PC-9 (cell line): ENCODE measurements around the gene NETO1. TPM values are rescaled to one million over a fixed set of nuclear protein-coding genes. Genes with fewer than 3 reads are reported as not detected.

Source experiments
- BruUV-seq: library from RNA; stranded (reverse); fragments of 400-500 nt; replicated peaks from 2 replicates; lab custom pipeline; 2021; lab: Mats Ljungman, UMichigan
- CTCF ChIA-PET: fragments of 300-600 bp; sonication (Branson Sonifier 250); formaldehyde crosslinking; loops from one replicate; lab custom pipeline; 2022; ENCODE audit warnings: antibody characterized with exemption; lab: Charles Lee
- POLR2A ChIA-PET: fragments of 300-600 bp; sonication (Branson Sonifier 250); formaldehyde crosslinking; loops from one replicate; lab custom pipeline; 2022; ENCODE audit warnings: antibody characterized with exemption; ENCODE audit not compliant: unreplicated experiment; lab: Charles Lee
- DNase-seq, 2 experiments: peaks; one replicate each; pipeline versions ENCODE4 v3.0.0 to v3.0.0-alpha.2; 2015 to 2022; ENCODE audit warnings: mixed read lengths in 1 of 2
- H2AFZ ChIP-seq: fragments of 200-600 bp; sonication (generic); 2 replicates; pipeline ENCODE4 v1.8.1; 2017; ENCODE audit warnings: antibody characterized with exemption
- H3F3A ChIP-seq: fragments of 200-600 bp; sonication (generic); 2 replicates; pipeline ENCODE4 v1.8.1; 2017; ENCODE audit warnings: antibody characterized with exemption, mild to moderate bottlenecking, low read depth; ENCODE audit not compliant: insufficient read depth
- H3K27ac ChIP-seq: fragments of 200-600 bp; sonication (generic); 2 replicates; pipeline ENCODE4 v1.6.1; 2016; ENCODE audit warnings: mixed run types
- H3K27me3 ChIP-seq: fragments of 200-600 bp; sonication (generic); 2 replicates; pipeline ENCODE4 v1.6.1; 2016; ENCODE audit warnings: low read depth, mixed run types; ENCODE audit not compliant: insufficient read depth
- H3K36me3 ChIP-seq: fragments of 200-600 bp; sonication (generic); 2 replicates; pipeline ENCODE4 v1.6.1; 2016; ENCODE audit warnings: low read depth, mixed run types
- H3K4me1 ChIP-seq: fragments of 200-600 bp; sonication (generic); replicated peaks from 2 replicates; pipeline ENCODE4 v1.6.1; 2016; ENCODE audit warnings: mixed run types; ENCODE audit not compliant: insufficient read depth
- H3K4me2 ChIP-seq: fragments of 200-600 bp; sonication (generic); 2 replicates; pipeline ENCODE4 v1.6.1; 2017; ENCODE audit warnings: mixed run types
- H3K4me3 ChIP-seq: fragments of 200-600 bp; sonication (generic); 2 replicates; pipeline ENCODE4 v1.6.1; 2016; ENCODE audit warnings: mixed run types
- H3K79me2 ChIP-seq: fragments of 200-600 bp; sonication (generic); 2 replicates; pipeline ENCODE4 v1.6.1; 2017; ENCODE audit warnings: low read depth, mixed run types
- H3K9me2 ChIP-seq: fragments of 200-600 bp; sonication (generic); 2 replicates; pipeline ENCODE4 v1.8.1; 2017; ENCODE audit warnings: mild to moderate bottlenecking; ENCODE audit not compliant: insufficient read depth
- H3K9me3 ChIP-seq: fragments of 200-600 bp; sonication (generic); 2 replicates; pipeline ENCODE4 v1.8.1; 2016; ENCODE audit warnings: low read depth; ENCODE audit not compliant: insufficient read depth
- H4K20me1 ChIP-seq: fragments of 200-600 bp; sonication (generic); 2 replicates; pipeline ENCODE4 v1.8.1; 2017; ENCODE audit not compliant: insufficient read depth
- EZH2 ChIP-seq: fragments of 200-600 bp; sonication (generic); IDR thresholded peaks from 2 replicates; pipeline ENCODE4 v1.8.0; 2017; ENCODE audit warnings: antibody characterized with exemption, low read depth
- intact Hi-C: fragments of 100-400 bp; cut with micrococcal nuclease; formaldehyde crosslinking; loops from one replicate; pipeline ENCODE4 v1.10.0; 2022; ENCODE audit not compliant: unreplicated experiment
- total RNA-seq: library from RNA; stranded (reverse); gene quantifications from 2 replicates; pipeline ENCODE4 v1.2.3, GENCODE V29; 2021
- TF ChIP-seq, protein P1 (sequence below): fragments of 200-600 bp; sonication (generic); conservative IDR thresholded peaks from 2 replicates; pipeline ENCODE4 v1.6.1; 2017; ENCODE audit warnings: mixed run types, antibody characterized with exemption, mild to moderate bottlenecking, moderate library complexity

NETO1 gene
- total RNA-seq, 1 experiment from 2014 or later = not detected

GRCh38 chr18:72811047-72811446 lies 56.7 kb downstream of the NETO1 start:
- Histone ChIP-seq H3K4me1 (no peaks in the 10 kb centered on the region), H3K27me3 (no peaks in the 10 kb centered on the region), H3K4me2 (no peak overlapping the region), H3K9me3 (no peaks in the 10 kb centered on the region), H3K79me2 (no peaks in the 10 kb centered on the region), H4K20me1 (no peaks in the 10 kb centered on the region), H3F3A (no peaks in the 10 kb centered on the region), H3K36me3 (no peaks in the 10 kb centered on the region), H3K4me3 (no peak overlapping the region), H3K27ac (no peak overlapping the region), H2AFZ (no peak overlapping the region), H3K9me2 (no peaks in the 10 kb centered on the region)
- intact Hi-C loops = no loop called here
- TF ChIP-seq EZH2 = no peak
- TF ChIP-seq, protein P1, sequence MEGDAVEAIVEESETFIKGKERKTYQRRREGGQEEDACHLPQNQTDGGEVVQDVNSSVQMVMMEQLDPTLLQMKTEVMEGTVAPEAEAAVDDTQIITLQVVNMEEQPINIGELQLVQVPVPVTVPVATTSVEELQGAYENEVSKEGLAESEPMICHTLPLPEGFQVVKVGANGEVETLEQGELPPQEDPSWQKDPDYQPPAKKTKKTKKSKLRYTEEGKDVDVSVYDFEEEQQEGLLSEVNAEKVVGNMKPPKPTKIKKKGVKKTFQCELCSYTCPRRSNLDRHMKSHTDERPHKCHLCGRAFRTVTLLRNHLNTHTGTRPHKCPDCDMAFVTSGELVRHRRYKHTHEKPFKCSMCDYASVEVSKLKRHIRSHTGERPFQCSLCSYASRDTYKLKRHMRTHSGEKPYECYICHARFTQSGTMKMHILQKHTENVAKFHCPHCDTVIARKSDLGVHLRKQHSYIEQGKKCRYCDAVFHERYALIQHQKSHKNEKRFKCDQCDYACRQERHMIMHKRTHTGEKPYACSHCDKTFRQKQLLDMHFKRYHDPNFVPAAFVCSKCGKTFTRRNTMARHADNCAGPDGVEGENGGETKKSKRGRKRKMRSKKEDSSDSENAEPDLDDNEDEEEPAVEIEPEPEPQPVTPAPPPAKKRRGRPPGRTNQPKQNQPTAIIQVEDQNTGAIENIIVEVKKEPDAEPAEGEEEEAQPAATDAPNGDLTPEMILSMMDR = no peak
- no TSS peak for BruUV-seq
- no peak for DNase-seq
- POLR2A ChIA-PET = no interaction called here
- CTCF ChIA-PET = no interaction called here

- Histone ChIP-seq H3K27ac (no peak overlapping the region), H3K4me2 (no peak overlapping the region), H4K20me1 (no peaks in the 10 kb centered on the region), H2AFZ (no peak overlapping the region), H3K4me1 (no peaks in the 10 kb centered on the region), H3K27me3 (no peaks in the 10 kb centered on the region), H3K9me2 (no peaks in the 10 kb centered on the region), H3K4me3 (no peak overlapping the region), H3K36me3 (no peaks in the 10 kb centered on the region), H3K79me2 (no peaks in the 10 kb centered on the region), H3F3A (no peaks in the 10 kb centered on the region), H3K9me3 (no peaks in the 10 kb centered on the region)
- DNase-seq = no peak
- TF ChIP-seq, protein P1 = no peak
- no peak for TF ChIP-seq EZH2
- CTCF ChIA-PET = no interaction called here
- intact Hi-C loops = no loop called here
- no TSS peak for BruUV-seq
- POLR2A ChIA-PET = no interaction called here
These were observed 59.1 kb downstream of the NETO1 start for GRCh38 chr18:72808680-72809079.

DNA sequence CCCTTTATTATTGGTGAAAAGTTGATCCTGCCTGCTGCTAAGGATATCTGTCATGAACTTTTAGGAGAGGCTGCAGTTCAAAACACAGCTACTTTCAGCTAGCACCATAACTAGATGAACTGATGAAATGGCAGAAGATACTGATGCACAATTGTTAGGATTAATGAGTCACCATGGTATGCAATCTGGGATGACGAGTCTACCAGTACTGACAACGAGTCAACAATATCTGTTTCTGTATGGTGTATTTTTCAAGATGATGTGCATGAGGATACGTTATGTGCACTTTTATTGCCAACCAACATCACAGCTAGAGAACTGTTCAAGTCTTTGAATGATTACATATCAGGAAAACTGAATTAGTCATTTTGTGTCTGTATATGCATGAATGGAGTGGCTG lies 68.7 kb downstream of the NETO1 start:
- no peak overlapping the region for H3K4me2 ChIP-seq
- intact Hi-C loops = no loop called here
- H2AFZ ChIP-seq = no peak overlapping the region
- peaks cover 3% of the 10 kb centered on the region; the same call in 1 of the 2 replicates for H3K9me3 ChIP-seq
- no peaks in the 10 kb centered on the region for H3F3A ChIP-seq
- H3K27ac ChIP-seq = no peak overlapping the region
- no peak for DNase-seq
- BruUV-seq = no TSS peak
- no peaks in the 10 kb centered on the region for H3K79me2 ChIP-seq
- POLR2A ChIA-PET = no interaction called here
- 0 out of 2 replicates have a peak, but pooled peaks cover 4% of the 10 kb centered on the region for H3K9me2 ChIP-seq
- H4K20me1 ChIP-seq = no peaks in the 10 kb centered on the region
- H3K4me1 ChIP-seq = no peaks in the 10 kb centered on the region
- TF ChIP-seq, protein P1 = no peak
- no peak for TF ChIP-seq EZH2
- H3K36me3 ChIP-seq = no peaks in the 10 kb centered on the region
- H3K27me3 ChIP-seq = no peaks in the 10 kb centered on the region
- CTCF ChIA-PET = no interaction called here
- H3K4me3 ChIP-seq = no peak overlapping the region
